SU-DHL-6 (cell line): ENCODE measurements around the gene AGFG1.

ENCODE experiments used
- H2AFZ ChIP-seq: fragments of 200-600 bp; sonication (generic); 2 replicates; pipeline ENCODE4 v1.6.1; 2014; ENCODE audit warnings: low read depth, mild to moderate bottlenecking, moderate library complexity, mixed read lengths, antibody characterized with exemption, low read length; ENCODE audit not compliant: severe bottlenecking
- H3F3A ChIP-seq: fragments of 200-600 bp; shearing (Covaris generic); 2 replicates; pipeline ENCODE4 v1.6.0; 2016; ENCODE audit warnings: antibody characterized with exemption, mild to moderate bottlenecking; ENCODE audit not compliant: insufficient read depth
- H3K27ac ChIP-seq: fragments of 200-600 bp; sonication (generic); 2 replicates; pipeline ENCODE4 v1.5.1; 2016; ENCODE audit warnings: low read depth, mild to moderate bottlenecking, low read length, moderate library complexity, mixed read lengths
- H3K27me3 ChIP-seq: fragments of 200-600 bp; sonication (generic), shearing (Covaris generic); 2 replicates; pipeline ENCODE4 v1.6.0; 2014; ENCODE audit warnings: mild to moderate bottlenecking, low read length
- H3K36me3 ChIP-seq: fragments of 200-600 bp; sonication (generic); 2 replicates; pipeline ENCODE4 v1.6.1; 2014; ENCODE audit warnings: mild to moderate bottlenecking, low read length, mixed read lengths
- H3K4me2 ChIP-seq: fragments of 300-600, 200-600 bp; shearing (Covaris generic), sonication (generic); 2 replicates; pipeline ENCODE4 v1.6.0; 2014; ENCODE audit warnings: low read length, low read depth, mild to moderate bottlenecking; ENCODE audit not compliant: poor library complexity, severe bottlenecking
- H3K4me3 ChIP-seq: fragments of 200-600 bp; sonication (generic); 2 replicates; pipeline ENCODE4 v1.5.1; 2014; ENCODE audit warnings: antibody characterized with exemption, low read length, mild to moderate bottlenecking, mixed read lengths; ENCODE audit not compliant: insufficient read depth, poor library complexity, severe bottlenecking
- H3K79me2 ChIP-seq: fragments of 200-600 bp; sonication (generic); 2 replicates; pipeline ENCODE4 v1.6.1; 2014; ENCODE audit warnings: mild to moderate bottlenecking, low read length, moderate library complexity; ENCODE audit not compliant: insufficient read depth
- H3K9ac ChIP-seq: fragments of 200-600 bp; sonication (generic); 2 replicates; pipeline ENCODE4 v1.7.0; 2014; ENCODE audit warnings: mild to moderate bottlenecking, low read length
- H3K9me2 ChIP-seq: fragments of 200-600 bp; sonication (generic); replicated peaks from 2 replicates; pipeline ENCODE4 v1.6.1; 2014; ENCODE audit warnings: low read length; ENCODE audit not compliant: insufficient read depth
- H3K9me3 ChIP-seq: fragments of 200-600 bp; sonication (generic); 2 replicates; pipeline ENCODE4 v1.6.1; 2014; ENCODE audit warnings: low read length, mixed read lengths; ENCODE audit not compliant: insufficient read depth
- H4K20me1 ChIP-seq: fragments of 200-600 bp; sonication (generic); 2 replicates; pipeline ENCODE4 v1.6.1; 2014; ENCODE audit warnings: low read depth, mild to moderate bottlenecking, antibody characterized with exemption, low read length, moderate library complexity, mixed read lengths
- EZH2phosphoT487 ChIP-seq: fragments of 200-600 bp; sonication (generic), shearing (Covaris generic); conservative IDR thresholded peaks from 2 replicates; pipeline ENCODE4 v1.6.1; 2018; ENCODE audit warnings: mild to moderate bottlenecking, antibody characterized with exemption, low read length, moderate library complexity, mixed read lengths
- TF ChIP-seq, protein P1 (sequence below): fragments of 200-600 bp; sonication (generic); IDR thresholded peaks from one replicate; pipeline ENCODE4 v1.5.1; 2017; ENCODE audit warnings: antibody characterized with exemption, mild to moderate bottlenecking, low read length, moderate library complexity; ENCODE audit not compliant: insufficient read depth, poor library complexity, severe bottlenecking

Gene AGFG1

DNA sequence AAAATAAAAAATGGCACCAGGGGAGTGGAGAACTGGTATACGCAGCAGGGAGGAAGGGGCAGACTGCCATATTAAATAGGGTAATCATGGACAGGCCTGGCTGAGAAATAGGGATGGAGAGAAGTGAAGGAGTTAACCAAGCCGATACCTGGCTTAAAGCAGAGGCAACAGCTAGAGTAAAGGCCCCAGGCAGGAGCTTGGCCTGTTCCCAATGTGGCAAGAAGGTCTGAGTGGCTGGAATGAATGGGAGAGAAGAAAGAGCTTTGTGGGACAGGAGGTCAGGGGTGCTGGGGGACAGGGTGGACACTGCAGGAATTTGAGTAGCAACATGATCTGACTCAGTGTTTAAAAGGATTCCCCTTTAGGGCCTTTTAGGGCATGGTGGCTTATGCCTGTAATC lies 15.9 kb upstream of the AGFG1 start:
- Histone ChIP-seq H3K79me2 (no peaks in the 10 kb centered on the region), H3K36me3 (no peaks in the 10 kb centered on the region), H3K9ac (no peak overlapping the region), H3K4me2 (no peak overlapping the region), H2AFZ (no peak overlapping the region), H3F3A (no peaks in the 10 kb centered on the region), H3K9me3 (no peaks in the 10 kb centered on the region), H4K20me1 (no peaks in the 10 kb centered on the region), H3K9me2 (no peaks in the 10 kb centered on the region), H3K27ac (no peak overlapping the region), H3K4me3 (no peak overlapping the region), H3K27me3 (no peaks in the 10 kb centered on the region)
- TF ChIP-seq EZH2phosphoT487 = no peak
- TF ChIP-seq, protein P1, sequence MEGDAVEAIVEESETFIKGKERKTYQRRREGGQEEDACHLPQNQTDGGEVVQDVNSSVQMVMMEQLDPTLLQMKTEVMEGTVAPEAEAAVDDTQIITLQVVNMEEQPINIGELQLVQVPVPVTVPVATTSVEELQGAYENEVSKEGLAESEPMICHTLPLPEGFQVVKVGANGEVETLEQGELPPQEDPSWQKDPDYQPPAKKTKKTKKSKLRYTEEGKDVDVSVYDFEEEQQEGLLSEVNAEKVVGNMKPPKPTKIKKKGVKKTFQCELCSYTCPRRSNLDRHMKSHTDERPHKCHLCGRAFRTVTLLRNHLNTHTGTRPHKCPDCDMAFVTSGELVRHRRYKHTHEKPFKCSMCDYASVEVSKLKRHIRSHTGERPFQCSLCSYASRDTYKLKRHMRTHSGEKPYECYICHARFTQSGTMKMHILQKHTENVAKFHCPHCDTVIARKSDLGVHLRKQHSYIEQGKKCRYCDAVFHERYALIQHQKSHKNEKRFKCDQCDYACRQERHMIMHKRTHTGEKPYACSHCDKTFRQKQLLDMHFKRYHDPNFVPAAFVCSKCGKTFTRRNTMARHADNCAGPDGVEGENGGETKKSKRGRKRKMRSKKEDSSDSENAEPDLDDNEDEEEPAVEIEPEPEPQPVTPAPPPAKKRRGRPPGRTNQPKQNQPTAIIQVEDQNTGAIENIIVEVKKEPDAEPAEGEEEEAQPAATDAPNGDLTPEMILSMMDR = no peak

- Histone ChIP-seq H3K4me2 (no peak overlapping the region), H3K9ac (no peak overlapping the region), H3K9me3 (no peaks in the 10 kb centered on the region), H2AFZ (no peak overlapping the region), H4K20me1 (no peaks in the 10 kb centered on the region), H3K9me2 (no peaks in the 10 kb centered on the region), H3F3A (no peaks in the 10 kb centered on the region), H3K79me2 (no peaks in the 10 kb centered on the region), H3K36me3 (no peaks in the 10 kb centered on the region), H3K27me3 (no peaks in the 10 kb centered on the region), H3K4me3 (no peak overlapping the region), H3K27ac (no peak overlapping the region)
- TF ChIP-seq EZH2phosphoT487 = no peak
- TF ChIP-seq, protein P1 = no peak
These were observed 15.2 kb upstream of the AGFG1 start for GRCh38 chr2:227456772-227457171.

GRCh38 chr2:227460070-227460485 lies 11.9 kb upstream of the AGFG1 start:
- no peak for TF ChIP-seq EZH2phosphoT487
- TF ChIP-seq, protein P1 = no peak
- no peaks in the 10 kb centered on the region for H3K27me3 ChIP-seq
- H3K4me2 ChIP-seq = no peak overlapping the region
- H4K20me1 ChIP-seq = no peaks in the 10 kb centered on the region
- no peak overlapping the region for H2AFZ ChIP-seq
- no peak overlapping the region for H3K9ac ChIP-seq
- H3K9me2 ChIP-seq = no peaks in the 10 kb centered on the region
- no peaks in the 10 kb centered on the region for H3K79me2 ChIP-seq
- H3K4me3 ChIP-seq = no peak overlapping the region
- no peaks in the 10 kb centered on the region for H3K9me3 ChIP-seq
- H3K36me3 ChIP-seq = no peaks in the 10 kb centered on the region
- no peaks in the 10 kb centered on the region for H3F3A ChIP-seq
- no peak overlapping the region for H3K27ac ChIP-seq
